ENCODE results near the gene RGS1.

DNA sequence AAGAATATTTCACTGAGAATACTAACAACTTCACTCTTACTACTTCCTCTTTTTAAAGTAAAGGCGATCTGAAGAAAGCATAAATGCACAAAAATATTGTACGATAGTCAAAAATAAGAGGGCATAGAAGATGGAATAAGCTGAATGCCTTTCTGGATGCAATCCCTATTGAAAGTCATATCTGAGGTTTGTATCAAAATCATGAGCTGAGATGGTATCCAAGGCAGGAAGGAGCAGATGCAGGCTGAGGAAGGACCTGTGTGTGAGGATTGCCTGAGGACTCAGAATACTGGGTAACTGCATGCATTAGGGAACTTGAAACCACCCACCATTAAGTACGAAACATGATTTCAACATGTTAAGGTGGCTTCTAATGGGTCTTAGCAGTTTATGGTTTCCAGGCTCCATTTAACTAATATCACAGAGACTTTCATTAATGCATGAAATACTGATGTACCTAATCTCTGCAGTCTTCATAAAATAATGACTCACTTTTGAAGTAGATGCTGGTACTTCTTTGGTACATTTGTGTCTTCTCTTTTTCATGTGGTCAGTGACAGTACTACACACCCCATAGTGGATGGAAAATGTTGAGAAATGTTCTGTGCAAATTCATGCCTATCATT lies 29.6 kb upstream of the RGS1 start:
- TF ChIP-seq POLR2A (IDR thresholded peaks at IDR 0.05) (no peak), POLR2AphosphoS5 (IDR thresholded peaks at IDR 0.05) (no peak), EP300 (IDR thresholded peaks at IDR 0.05) (no peak)
- TF ChIP-seq, protein P1, sequence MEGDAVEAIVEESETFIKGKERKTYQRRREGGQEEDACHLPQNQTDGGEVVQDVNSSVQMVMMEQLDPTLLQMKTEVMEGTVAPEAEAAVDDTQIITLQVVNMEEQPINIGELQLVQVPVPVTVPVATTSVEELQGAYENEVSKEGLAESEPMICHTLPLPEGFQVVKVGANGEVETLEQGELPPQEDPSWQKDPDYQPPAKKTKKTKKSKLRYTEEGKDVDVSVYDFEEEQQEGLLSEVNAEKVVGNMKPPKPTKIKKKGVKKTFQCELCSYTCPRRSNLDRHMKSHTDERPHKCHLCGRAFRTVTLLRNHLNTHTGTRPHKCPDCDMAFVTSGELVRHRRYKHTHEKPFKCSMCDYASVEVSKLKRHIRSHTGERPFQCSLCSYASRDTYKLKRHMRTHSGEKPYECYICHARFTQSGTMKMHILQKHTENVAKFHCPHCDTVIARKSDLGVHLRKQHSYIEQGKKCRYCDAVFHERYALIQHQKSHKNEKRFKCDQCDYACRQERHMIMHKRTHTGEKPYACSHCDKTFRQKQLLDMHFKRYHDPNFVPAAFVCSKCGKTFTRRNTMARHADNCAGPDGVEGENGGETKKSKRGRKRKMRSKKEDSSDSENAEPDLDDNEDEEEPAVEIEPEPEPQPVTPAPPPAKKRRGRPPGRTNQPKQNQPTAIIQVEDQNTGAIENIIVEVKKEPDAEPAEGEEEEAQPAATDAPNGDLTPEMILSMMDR (IDR thresholded peaks at IDR 0.05) = peak in 2 of 7 experiments; percentile 7 to 14
